Stimulated activated CD8-positive, alpha-beta memory T cell treated with anti-CD3 and anti-CD28 coated beads, Interleukin-7, amount 100 ng/mL, for 4 hours (primary cell): ENCODE data around the gene TRIOBP.

Experiments
- DNase-seq, 2 donors: peaks; one replicate each; pipeline ENCODE4 v3.0.0-alpha.2; 2020; ENCODE audit warnings: low read depth in 2 of 2

The TRIOBP gene

DNA sequence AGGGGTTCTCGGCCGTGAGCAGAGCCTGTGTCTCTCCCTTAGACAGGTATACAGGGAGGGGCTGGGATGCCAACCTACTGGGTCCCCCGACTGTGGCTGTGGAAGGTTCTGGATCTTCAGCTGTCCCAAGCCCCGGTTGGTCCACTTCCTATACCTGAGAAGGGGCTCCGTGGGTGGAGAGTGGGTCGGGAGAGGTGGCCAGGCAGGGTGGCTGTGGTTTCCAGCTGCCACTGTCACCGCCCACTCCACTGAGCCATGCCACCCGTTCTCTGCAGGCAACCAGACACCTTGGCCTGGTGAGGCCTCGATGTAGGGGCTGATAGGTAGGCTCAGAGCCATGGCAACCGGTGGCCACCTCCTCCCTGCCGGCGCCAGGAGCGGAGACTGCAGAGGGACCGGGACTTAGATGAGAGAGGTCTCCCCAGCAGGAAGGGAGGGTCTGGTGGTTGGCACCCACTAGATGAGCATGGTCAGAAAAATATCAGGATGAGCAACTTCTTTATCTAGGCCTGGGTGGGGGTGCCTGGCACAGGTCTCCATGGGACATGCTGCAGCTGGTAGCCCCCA is 53.8 kb downstream of the TRIOBP start:
- DNase-seq: no peak

- DNase-seq: no peak
Measured at GRCh38 chr22:37751449-37752188, 54.8 kb downstream of the TRIOBP start.

DNA sequence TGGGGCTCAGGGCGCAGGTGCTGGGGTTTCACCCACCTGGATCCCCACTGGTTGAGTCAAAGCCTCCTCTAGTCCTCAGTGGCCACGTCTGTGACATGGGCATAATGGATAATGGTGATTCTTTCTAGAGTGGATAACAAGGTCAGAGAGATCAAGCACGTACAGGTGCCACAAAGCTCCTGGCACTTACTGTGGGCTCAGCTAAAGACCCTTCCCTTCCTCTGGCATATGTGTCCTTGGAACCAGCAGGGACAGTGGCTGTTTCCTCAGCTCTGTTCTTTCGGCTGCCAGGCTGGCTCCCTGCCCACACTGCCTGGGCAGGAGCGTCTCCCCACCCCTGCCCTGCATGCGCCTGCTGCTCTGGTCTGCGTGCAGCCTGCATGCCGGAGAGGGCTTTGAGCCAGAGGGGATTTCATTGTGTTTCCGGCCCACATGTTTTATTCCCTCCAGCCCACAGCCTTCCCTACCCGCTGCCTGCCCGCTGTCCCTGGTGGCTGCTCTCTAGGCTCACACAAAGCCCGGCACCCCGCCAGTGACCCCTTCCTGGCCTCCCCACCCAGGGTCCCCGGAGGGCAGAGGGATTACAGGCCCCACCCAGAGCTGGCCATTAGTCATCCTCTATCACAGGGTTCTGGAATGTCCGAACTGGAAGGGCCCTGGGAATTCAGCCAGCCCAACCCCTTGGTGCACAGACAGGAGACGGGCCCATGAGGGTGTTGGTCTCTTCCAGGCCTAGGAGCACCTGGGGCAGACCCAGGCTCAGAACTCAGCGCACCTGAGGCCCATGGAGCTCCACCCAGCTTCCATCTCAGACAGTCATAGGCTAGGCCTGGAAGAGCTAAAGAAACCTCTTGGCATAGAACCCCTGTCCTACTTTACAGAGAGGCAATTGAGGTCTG is 55.6 kb downstream of the TRIOBP start:
- DNase-seq: no peak

GRCh38 chr22:37753746-37754145 is 56.9 kb downstream of the TRIOBP start:
- no peak for DNase-seq

DNA sequence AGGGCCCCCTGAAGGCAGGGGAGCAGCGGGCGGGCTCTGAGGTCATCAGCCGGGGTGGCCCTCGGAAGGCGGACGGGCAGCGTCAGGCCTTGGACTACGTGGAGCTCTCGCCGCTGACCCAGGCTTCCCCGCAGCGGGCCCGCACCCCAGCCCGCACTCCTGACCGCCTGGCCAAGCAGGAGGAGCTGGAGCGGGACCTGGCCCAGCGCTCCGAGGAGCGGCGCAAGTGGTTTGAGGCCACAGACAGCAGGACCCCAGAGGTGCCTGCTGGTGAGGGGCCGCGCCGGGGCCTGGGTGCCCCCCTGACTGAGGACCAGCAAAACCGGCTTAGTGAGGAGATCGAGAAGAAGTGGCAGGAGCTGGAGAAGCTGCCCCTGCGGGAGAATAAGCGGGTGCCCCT is 60.8 kb downstream of the TRIOBP start:
- no peak for DNase-seq

DNA sequence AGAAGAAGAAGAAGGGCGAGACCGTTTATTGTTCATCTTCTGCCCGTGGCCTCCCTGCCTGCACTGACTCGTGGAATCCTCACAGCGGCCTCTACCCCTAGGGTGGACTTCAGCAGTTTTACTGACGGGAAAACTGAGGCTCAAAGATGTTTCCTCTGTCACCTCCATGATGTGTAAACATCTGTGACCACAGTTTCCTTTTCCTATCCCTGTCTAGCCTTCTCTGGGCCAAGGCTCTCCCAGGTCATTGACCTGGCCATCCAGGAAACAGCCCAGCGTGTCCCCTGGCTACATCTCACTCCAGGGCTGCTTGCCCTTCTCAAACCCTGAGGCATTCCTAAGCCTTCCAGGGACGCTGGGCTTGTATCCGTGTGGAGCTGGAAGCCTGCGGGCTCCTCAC is 61.8 kb downstream of the TRIOBP start:
- no peak for DNase-seq

DNA sequence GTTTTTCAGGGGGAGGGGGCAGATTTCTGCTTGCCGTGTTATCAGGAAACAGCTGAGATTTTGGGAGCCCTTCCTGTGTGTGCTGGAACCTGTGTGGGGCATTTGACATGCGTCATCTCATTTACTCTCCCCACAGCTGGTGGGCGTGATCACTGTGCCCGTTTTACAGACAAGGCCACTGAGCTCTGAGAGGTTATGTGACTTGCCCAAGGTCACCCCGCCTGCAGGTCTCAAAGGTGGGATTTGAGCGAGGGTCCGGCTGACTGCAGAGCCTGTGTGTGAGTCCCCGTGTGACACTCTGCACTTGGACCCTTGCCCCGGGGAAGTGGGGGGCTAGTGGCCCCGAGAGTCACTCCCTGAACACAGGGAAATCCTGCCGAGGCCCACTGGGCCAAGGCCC is 62.4 kb downstream of the TRIOBP start:
- no peak for DNase-seq

DNA sequence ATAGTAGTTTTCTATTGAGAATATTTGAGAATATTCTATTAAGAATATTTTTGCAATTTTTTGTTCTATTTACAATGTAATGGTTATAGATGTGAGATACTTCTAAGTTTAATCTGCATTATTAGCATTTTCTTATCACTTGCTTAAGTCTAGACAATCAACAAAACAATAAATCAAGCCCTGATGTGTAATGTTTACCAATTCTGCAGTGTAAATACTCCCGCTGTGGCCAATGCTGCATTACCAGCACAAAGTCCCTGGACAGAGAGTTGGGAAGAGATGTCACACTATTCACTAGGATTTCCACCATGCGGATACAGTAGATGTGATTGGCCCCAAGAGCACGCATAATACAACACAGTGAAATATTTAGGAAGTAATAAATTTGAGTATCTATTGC is 63.3 kb downstream of the TRIOBP start:
- DNase-seq: no peak

DNA sequence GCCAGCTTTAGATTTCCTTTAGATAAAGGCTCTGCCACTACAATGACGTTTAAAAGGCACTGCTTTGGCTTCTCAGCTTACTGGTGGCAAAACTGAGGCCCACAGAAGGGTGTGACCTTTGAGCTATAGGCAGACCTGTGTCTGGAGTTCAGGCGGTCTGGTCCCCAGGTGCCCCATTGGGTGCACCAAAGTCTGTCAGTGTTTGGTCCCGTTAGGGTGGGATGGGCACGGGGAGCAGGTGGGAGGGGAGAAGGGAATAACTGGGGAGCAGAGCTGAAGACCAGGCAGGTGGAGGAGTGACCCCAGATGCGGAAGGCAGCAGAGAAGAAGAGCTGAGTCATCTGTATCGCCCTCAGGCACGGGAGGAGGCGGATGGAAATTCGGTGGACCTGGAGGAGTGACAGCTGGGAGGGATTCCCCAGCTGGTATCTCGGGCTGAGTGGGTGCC is 65.6 kb downstream of the TRIOBP start:
- no peak for DNase-seq

DNA sequence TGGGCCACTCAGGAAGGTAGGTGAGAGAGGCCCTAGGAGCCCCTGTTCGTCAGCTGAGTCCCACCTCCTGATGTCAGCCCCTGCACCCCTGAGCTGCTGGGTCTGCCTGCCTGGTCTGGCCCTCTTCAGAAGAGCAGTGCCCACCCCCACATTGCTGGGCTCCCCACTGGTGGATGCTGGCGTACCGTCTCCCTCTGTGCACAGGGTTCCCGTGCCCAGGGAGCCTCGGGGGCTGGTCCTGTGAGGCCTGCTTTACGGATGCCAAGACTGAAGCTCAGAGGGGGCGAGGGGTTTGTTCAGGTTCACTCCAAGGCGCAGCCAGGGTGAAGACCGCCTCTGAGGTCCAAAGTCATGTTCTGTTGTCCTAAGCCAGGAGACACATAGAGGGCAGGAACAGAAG is 66.2 kb downstream of the TRIOBP start:
- DNase-seq: no peak

DNA sequence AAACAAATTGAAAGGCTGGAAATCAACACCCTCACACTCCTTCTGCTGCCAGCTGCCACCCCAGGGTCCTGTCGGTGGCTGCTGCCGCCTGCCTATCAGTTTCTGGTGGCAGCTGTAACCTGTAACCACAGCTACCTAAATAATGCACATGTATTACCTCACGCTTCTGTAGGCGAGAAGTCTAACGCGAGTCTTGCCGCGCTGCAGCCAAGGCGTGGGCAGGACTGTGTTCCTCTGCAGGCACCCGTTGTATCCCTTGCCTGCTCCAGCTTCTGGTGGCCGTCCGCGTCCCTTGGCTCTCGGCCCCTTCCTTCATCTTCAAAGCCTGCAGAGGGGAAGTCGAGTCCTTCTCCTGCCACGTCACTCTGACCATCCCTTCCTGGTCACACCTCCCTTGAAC is 66.8 kb downstream of the TRIOBP start:
- DNase-seq: no peak

GRCh38 chr22:37764622-37765021 is 67.8 kb downstream of the TRIOBP start:
- no peak for DNase-seq

DNA sequence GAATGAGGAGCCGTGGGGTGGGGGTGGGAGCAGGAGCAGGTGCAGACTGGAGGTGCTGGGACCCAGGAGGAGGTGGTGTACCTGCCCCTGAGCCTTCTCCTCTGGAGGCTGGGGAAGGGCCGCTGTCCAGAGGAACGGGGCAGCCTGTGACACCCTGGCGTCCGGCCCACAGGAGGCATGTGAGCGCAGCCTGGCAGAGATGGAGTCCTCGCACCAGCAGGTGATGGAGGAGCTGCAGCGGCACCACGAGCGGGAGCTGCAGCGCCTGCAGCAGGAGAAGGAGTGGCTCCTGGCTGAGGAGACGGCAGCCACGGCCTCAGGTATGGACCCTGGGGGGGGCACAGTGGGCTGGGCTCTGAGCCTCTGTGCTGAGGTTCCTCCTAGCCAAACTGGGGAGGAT is 68.7 kb downstream of the TRIOBP start:
- DNase-seq: no peak

- no peak for DNase-seq
Measured at GRCh38 chr22:37765953-37766576, 69.2 kb downstream of the TRIOBP start.

GRCh38 chr22:37768273-37768672 is 71.4 kb downstream of the TRIOBP start:
- no peak for DNase-seq

DNA sequence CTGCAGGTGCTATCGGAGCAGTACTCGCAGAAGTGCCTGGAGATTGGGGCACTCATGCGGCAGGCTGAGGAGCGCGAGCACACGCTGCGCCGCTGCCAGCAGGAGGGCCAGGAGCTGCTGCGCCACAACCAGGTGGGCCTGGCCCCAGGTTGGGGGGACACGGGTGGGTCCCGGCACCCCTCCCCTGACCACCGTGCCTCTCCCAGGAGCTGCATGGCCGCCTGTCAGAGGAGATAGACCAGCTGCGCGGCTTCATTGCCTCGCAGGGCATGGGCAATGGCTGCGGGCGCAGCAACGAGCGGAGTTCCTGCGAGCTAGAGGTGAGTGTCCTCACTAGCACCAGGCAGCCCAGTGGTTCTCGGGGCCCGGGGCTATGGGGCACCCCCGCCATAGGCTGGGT is 72.2 kb downstream of the TRIOBP start:
- DNase-seq: no peak

GRCh38 chr22:37771081-37771480 is 74.2 kb downstream of the TRIOBP start:
- DNase-seq: no peak

DNA sequence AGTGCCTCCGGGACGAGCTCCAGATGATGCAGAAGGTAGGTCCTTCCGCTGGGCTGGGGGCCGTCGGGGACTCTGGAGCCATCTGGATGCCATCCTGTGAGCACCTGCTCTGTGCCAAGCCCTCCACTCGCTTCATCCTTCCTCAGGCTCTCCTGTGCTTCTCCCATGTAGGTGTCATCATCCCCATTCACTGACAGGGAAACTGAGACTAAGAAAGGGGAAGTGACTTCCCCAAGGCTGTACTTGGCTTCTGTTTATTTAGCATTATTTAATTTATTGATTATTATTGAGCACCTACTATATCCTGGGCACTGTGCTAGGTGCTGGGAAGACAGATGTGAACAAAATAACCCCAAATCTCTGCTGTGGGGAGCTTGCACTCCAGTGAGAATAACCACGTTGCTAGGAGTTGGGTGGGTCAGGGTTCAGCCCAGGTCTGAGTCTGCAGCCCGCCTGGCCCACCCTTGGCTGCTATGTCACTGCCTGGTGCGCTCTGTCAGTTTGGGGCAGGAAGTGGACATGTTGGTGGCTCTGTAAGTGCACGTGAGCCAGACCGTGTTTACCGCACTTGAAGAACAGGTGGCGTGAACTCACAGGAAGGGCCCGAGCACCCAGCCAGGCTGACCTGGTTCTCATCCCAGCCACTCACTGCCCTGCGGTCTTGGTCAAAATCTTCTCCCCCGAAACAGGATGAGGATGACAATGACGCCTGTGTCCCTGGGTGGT is 75.0 kb downstream of the TRIOBP start:
- DNase-seq: no peak

GRCh38 chr22:37774728-37775127 is 77.9 kb downstream of the TRIOBP start:
- DNase-seq: no peak

DNA sequence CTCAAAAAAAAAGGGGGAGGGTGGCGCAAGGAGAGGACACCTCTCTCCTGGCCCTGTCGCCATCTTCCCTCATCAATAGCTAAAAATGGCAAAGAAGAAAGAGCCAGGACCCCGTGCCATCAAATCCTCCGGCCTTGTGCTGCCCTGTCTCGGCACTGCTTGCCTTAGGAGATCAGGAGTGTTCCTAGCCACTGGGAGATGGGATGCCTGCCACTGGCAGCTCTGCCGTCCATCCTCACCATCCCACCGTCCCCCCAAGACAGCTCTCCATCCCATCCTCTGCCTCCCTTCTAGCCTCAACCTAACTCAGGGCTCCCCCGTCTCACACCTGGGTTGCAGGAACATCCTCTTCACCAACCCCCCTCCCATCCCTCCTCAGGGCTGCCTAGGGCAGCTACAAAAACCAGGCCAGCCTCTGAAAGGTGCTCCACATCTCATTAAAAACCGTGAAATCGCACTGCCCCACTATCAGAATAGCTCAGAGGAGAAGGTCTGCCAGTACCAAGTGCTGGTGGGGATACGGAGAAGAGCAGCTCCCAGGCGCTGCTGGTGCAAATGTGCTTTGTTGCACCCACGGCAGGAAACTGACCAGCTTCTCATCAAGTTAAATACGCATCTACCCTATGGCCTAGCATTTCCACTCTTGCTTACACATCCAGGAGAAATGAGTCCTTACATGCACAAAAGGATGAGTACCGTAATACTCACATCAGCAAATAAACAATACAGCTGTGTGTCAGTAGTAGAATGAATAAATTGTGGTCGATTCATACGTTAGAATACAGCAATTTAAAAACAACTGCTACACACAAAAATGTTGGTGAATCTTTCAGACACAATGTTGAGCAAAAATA is 79.2 kb downstream of the TRIOBP start:
- DNase-seq: no peak

DNA sequence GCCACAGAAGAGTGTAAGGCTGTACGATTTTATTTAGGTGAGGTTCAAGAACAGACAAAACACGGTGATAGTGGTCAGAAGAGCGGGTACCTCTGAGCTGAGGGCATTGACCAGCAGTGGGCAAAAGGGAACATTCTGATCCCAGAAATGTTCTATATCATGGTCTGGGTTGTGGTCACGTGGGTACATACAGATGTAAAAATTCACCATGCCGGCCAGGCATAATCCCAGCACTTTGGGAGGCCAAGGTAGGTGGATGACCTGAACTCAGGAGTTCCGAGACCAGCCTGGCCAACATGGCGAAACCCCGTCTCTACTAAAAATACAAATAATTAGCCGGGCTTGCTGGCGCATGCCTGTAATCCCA is 79.8 kb downstream of the TRIOBP start:
- DNase-seq: no peak
